ENCODE data around the gene DCTN3. TPM values are rescaled to one million over a fixed set of nuclear protein-coding genes. Genes with fewer than 3 reads are reported as not detected.

DCTN3 gene
- total and polyA plus RNA-seq, 9 of the 15 experiments (the other 6 are each of a cell fraction or from before 2014, with no cell fraction given): 11.0 to 51.0 (median 41.9) TPM

DNA sequence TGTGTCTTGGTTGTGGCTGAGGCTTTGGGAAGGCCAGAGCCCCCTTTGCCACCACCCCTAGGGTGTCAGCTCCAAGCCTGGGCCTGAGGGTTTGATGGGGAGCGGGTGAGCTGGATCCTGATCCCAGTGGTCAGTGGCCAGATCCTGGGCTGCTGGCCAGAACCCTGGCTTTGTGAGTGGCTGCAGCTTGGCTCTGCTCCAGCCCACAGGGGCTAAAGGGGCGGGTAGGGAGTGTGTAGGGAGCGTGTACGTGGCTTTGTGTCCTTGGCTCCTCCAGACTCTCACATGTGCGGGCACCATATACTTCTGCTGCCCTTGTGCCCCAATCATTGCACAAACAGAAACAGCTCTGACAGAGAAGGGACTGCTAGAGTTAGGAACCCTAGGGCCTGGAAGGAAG is 30.5 kb upstream of the DCTN3 start:
- no peak for TF ChIP-seq STAG1 (CRISPR knock-in tag; IDR thresholded peaks at IDR 0.05; ENCODE audit: borderline replicate concordance)
- TF ChIP-seq NFIC (IDR thresholded peaks at IDR 0.05): peak; percentile 56
- in situ Hi-C loops (cut with MboI) (no loop called here), intact Hi-C loops (cut with micrococcal nuclease) (no loop called here)
- Histone ChIP-seq H4K20me1 (replicated peaks; ENCODE audit: control insufficient read depth, insufficient read depth, low read length) (no peaks in the 10 kb centered on the region), H3K9me1 (ENCODE audit: control insufficient read depth, insufficient read depth, low read length) (peaks cover 7% of the 10 kb centered on the region), H3K4me1 (replicated peaks in 1 of 2; ENCODE audit: control insufficient read depth in 2 of 2, insufficient read depth in 2 of 2, low read length in 2 of 2) (peaks cover 44 to 62% of the 10 kb centered on the region in 2 experiments), H3K27me3 (ENCODE audit: control insufficient read depth in 2 of 2, insufficient read depth in 2 of 2, low read length in 2 of 2) (no peaks in the 10 kb centered on the region), H3K4me2 (ENCODE audit: insufficient read depth, low read length) (no peak overlapping the region), H2AFZ (ENCODE audit: low read depth, low read length) (no peak overlapping the region), H3K36me3 (ENCODE audit: control insufficient read depth, insufficient read depth, low read length) (peaks cover 27% of the 10 kb centered on the region; the same call in 2 of the 3 replicates), H3K9me3 (replicated peaks; ENCODE audit: control insufficient read depth, insufficient read depth, low read depth, low read length) (no peaks in the 10 kb centered on the region), H3K79me2 (ENCODE audit: control insufficient read depth, insufficient read depth, low read length) (peaks cover 21% of the 10 kb centered on the region), H3K4me3 (no peak overlapping the region), H3K9ac (ENCODE audit: insufficient read depth in 1 of 2, low read depth in 2 of 2, low read length in 2 of 2) (peak overlapping the region; percentile 33 to 68; a peak in 3 of 4 replicates), H3K27ac (ENCODE audit: extremely low read depth, low read depth, low read length) (no peak overlapping the region; the same call in 2 of the 3 replicates)
- no peak for FAIRE-seq
- no TSS peak for BruUV-seq (replicated peaks)
- no peak for DNase-seq (ENCODE audit: extremely low read depth in 1 of 4, low spot score in 3 of 4)
- 62% methylated on average over 2 of the region's 5 CpGs for WGBS (ENCODE audit: insufficient coverage, low coverage, missing lambda C conversion rate)
- ATAC-seq: no peak
- CTCF ChIA-PET (ENCODE audit: low intra/inter-chr PET ratio): no interaction called here
- POLR2A ChIA-PET: interaction anchor here (0.6 to 2.6 kb wide), 6 partner anchors 8 to 394 kb away, joined by 3 to 13 read pairs (median 4); partner anchors contain the start of gene DCTN3

DNA sequence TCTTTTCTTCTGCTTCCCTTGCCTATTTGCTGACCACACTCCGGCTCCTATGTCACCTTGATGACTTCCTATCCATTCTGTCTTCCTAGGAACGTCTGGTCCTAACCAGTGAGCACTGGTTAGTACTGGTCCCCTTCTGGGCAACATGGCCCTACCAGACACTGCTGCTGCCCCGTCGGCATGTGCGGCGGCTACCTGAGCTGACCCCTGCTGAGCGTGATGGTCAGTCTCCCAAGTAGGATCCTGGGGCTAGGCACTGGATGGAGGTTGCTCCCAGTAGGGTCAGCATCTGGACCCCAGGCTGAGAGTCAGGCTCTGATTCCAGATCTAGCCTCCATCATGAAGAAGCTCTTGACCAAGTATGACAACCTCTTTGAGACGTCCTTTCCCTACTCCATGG is 28.4 kb upstream of the DCTN3 start:
- CTCF ChIA-PET (ENCODE audit: low intra/inter-chr PET ratio): no interaction called here

More for the DNA sequence above, 28.4 kb upstream of the DCTN3 start:
- Histone ChIP-seq H3K36me3 (ENCODE audit: control insufficient read depth, insufficient read depth, low read length) (peaks cover 27% of the 10 kb centered on the region; the same call in 2 of the 3 replicates), H3K4me1 (replicated peaks in 1 of 2; ENCODE audit: control insufficient read depth in 2 of 2, insufficient read depth in 2 of 2, low read length in 2 of 2) (peaks cover 39 to 49% of the 10 kb centered on the region in 2 experiments), H2AFZ (ENCODE audit: low read depth, low read length) (no peak overlapping the region), H3K4me2 (ENCODE audit: insufficient read depth, low read length) (peak overlapping the region; percentile 92; the same call in 1 of the 2 replicates), H4K20me1 (replicated peaks; ENCODE audit: control insufficient read depth, insufficient read depth, low read length) (no peaks in the 10 kb centered on the region), H3K27ac (ENCODE audit: extremely low read depth, low read depth, low read length) (no peak overlapping the region), H3K79me2 (ENCODE audit: control insufficient read depth, insufficient read depth, low read length) (peaks cover 21% of the 10 kb centered on the region), H3K4me3 (no peak overlapping the region), H3K9ac (ENCODE audit: insufficient read depth in 1 of 2, low read depth in 2 of 2, low read length in 2 of 2) (no peak overlapping the region), H3K9me3 (replicated peaks; ENCODE audit: control insufficient read depth, insufficient read depth, low read depth, low read length) (no peaks in the 10 kb centered on the region), H3K27me3 (ENCODE audit: control insufficient read depth in 2 of 2, insufficient read depth in 2 of 2, low read length in 2 of 2) (no peaks in the 10 kb centered on the region), H3K9me1 (ENCODE audit: control insufficient read depth, insufficient read depth, low read length) (peaks cover 7% of the 10 kb centered on the region)
- WGBS (ENCODE audit: insufficient coverage, low coverage, missing lambda C conversion rate): 59% methylated on average over 3 of the region's 8 CpGs
- FAIRE-seq (no peak), ATAC-seq (no peak), DNase-seq (ENCODE audit: extremely low read depth in 1 of 4, low spot score in 3 of 4) (no peak)
- TF ChIP-seq, protein P1, sequence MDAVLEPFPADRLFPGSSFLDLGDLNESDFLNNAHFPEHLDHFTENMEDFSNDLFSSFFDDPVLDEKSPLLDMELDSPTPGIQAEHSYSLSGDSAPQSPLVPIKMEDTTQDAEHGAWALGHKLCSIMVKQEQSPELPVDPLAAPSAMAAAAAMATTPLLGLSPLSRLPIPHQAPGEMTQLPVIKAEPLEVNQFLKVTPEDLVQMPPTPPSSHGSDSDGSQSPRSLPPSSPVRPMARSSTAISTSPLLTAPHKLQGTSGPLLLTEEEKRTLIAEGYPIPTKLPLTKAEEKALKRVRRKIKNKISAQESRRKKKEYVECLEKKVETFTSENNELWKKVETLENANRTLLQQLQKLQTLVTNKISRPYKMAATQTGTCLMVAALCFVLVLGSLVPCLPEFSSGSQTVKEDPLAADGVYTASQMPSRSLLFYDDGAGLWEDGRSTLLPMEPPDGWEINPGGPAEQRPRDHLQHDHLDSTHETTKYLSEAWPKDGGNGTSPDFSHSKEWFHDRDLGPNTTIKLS (IDR thresholded peaks at IDR 0.05; ENCODE audit: borderline replicate concordance, low read depth): no peak
- in situ Hi-C loops (cut with MboI) (no loop called here), intact Hi-C loops (cut with micrococcal nuclease) (no loop called here)
- BruUV-seq (replicated peaks): no TSS peak
- POLR2A ChIA-PET: interaction anchor here (1.2 kb wide), 1 partner anchor 15 kb away, joined by 3 read pairs; no protein-coding TSS in a partner anchor

Measured in K562 (cell line).